Neural cell (in vitro differentiated cells): Measurements from ENCODE around the gene FUT8. TPM values are rescaled to one million over a fixed set of nuclear protein-coding genes. Genes with fewer than 3 reads are reported as not detected.

Experiments used
- H2AFZ ChIP-seq: fragments of 200-600, 300-800 bp; sonication (generic), shearing (Covaris generic); 2 replicates; pipeline ENCODE4 v1.6.0; 2014; ENCODE audit warnings: low read depth, mild to moderate bottlenecking, antibody characterized with exemption, low read length, moderate library complexity
- H3F3A ChIP-seq: fragments of 200-600 bp; shearing (Covaris generic); 2 replicates; pipeline ENCODE4 v1.6.1; 2016; ENCODE audit warnings: mild to moderate bottlenecking, moderate library complexity, mixed read lengths, antibody characterized with exemption, low read length; ENCODE audit not compliant: insufficient read depth, poor library complexity, severe bottlenecking
- H3K27ac ChIP-seq: fragments of 200-600, 300-800 bp; sonication (generic), shearing (Covaris generic); 2 replicates; pipeline ENCODE4 v1.5.1; 2014; ENCODE audit warnings: mild to moderate bottlenecking, low read length, moderate library complexity
- H3K27me3 ChIP-seq: fragments of 300-800, 200-600 bp; sonication (generic), shearing (Covaris generic); 2 replicates; pipeline ENCODE4 v1.6.0; 2014; ENCODE audit warnings: mild to moderate bottlenecking, low read depth, low read length, moderate library complexity; ENCODE audit not compliant: insufficient read depth
- H3K36me3 ChIP-seq: fragments of 300-800, 200-600 bp; sonication (generic), shearing (Covaris generic); 2 replicates; pipeline ENCODE4 v1.5.1; 2014; ENCODE audit warnings: mild to moderate bottlenecking, antibody characterized with exemption, low read length, moderate library complexity; ENCODE audit not compliant: insufficient read depth
- H3K4me2 ChIP-seq: fragments of 300-800, 200-600 bp; sonication (generic), shearing (Covaris generic); 2 replicates; pipeline ENCODE4 v1.6.0; 2014; ENCODE audit warnings: mild to moderate bottlenecking, low read length
- H3K4me3 ChIP-seq: fragments of 300-800, 200-600 bp; sonication (generic), shearing (Covaris generic); 2 replicates; pipeline ENCODE4 v1.5.1; 2014; ENCODE audit warnings: mild to moderate bottlenecking, low read length, moderate library complexity
- H3K79me2 ChIP-seq: fragments of 200-600 bp; shearing (Covaris generic); replicated peaks from 2 replicates; pipeline ENCODE4 v1.6.0; 2014; ENCODE audit warnings: mild to moderate bottlenecking, low read length, moderate library complexity; ENCODE audit not compliant: insufficient read depth
- H3K9ac ChIP-seq: fragments of 300-800, 200-600 bp; sonication (generic), shearing (Covaris generic); 2 replicates; pipeline ENCODE4 v1.6.1; 2016; ENCODE audit warnings: mild to moderate bottlenecking, low read length, mixed read lengths
- H3K9me2 ChIP-seq: fragments of 200-600 bp; shearing (Covaris generic); 2 replicates; pipeline ENCODE4 v1.6.1; 2016; ENCODE audit warnings: mild to moderate bottlenecking, low read length, mixed read lengths; ENCODE audit not compliant: insufficient read depth
- H3K9me3 ChIP-seq: fragments of 200-600, 300-800 bp; sonication (generic), shearing (Covaris generic); 2 replicates; pipeline ENCODE4 v1.6.1; 2016; ENCODE audit warnings: mild to moderate bottlenecking, mixed run types, low read length, moderate library complexity, mixed read lengths
- H4K20me1 ChIP-seq: fragments of 200-600 bp; shearing (Covaris generic); 2 replicates; pipeline ENCODE4 v1.6.1; 2016; ENCODE audit warnings: mild to moderate bottlenecking, mixed run types; ENCODE audit not compliant: insufficient read depth
- EP300 ChIP-seq: fragments of 450-650 bp; conservative IDR thresholded peaks from 2 replicates; pipeline ENCODE4 v1.6.1; 2014; ENCODE audit warnings: antibody characterized with exemption, mild to moderate bottlenecking, moderate library complexity; ENCODE audit not compliant: poor library complexity, severe bottlenecking
- EZH2 ChIP-seq: fragments of 200-600, 300-800 bp; shearing (Covaris generic), sonication (generic); IDR thresholded peaks from 2 replicates; pipeline ENCODE4 v1.6.1; 2014; ENCODE audit warnings: antibody characterized with exemption, low read length, borderline replicate concordance, mild to moderate bottlenecking; ENCODE audit not compliant: insufficient read depth, poor library complexity, severe bottlenecking
- MXI1 ChIP-seq: fragments of 450-650 bp; conservative IDR thresholded peaks from 2 replicates; pipeline ENCODE4 v1.6.1; 2014; ENCODE audit warnings: antibody characterized with exemption, mild to moderate bottlenecking; ENCODE audit not compliant: poor library complexity, severe bottlenecking
- POLR2AphosphoS5 ChIP-seq: IDR thresholded peaks from 2 replicates; pipeline ENCODE4 v1.6.1; 2012
- RAD21 ChIP-seq: fragments of 450-650 bp; conservative IDR thresholded peaks from 2 replicates; pipeline ENCODE4 v1.6.1; 2014; ENCODE audit warnings: antibody characterized with exemption, mild to moderate bottlenecking, moderate library complexity
- SMC3 ChIP-seq: fragments of 450-650 bp; conservative IDR thresholded peaks from 2 replicates; pipeline ENCODE4 v1.6.1; 2014; ENCODE audit warnings: antibody characterized with exemption, mild to moderate bottlenecking, moderate library complexity; ENCODE audit not compliant: poor library complexity
- TAF1 ChIP-seq: IDR thresholded peaks from 2 replicates; pipeline ENCODE4 v1.6.1; 2012; ENCODE audit warnings: low read depth
- polyA plus RNA-seq: library from polyadenylated mRNA; depleted of rRNA; stranded (reverse); fragments of >200 nt; gene quantifications from 2 replicates; pipeline ENCODE4 v1.2.3, GENCODE V29; 2014
- TF ChIP-seq, protein P1 (sequence below): fragments of 450-650 bp; IDR thresholded peaks from 2 replicates; pipeline ENCODE4 v1.5.1; 2014; ENCODE audit warnings: antibody characterized with exemption, mild to moderate bottlenecking, moderate library complexity; ENCODE audit not compliant: poor library complexity, severe bottlenecking
- TF ChIP-seq, protein P2 (sequence below): IDR thresholded peaks from 2 replicates; pipeline ENCODE4 v1.6.1; 2012; ENCODE audit warnings: borderline replicate concordance

The FUT8 gene
- polyA plus RNA-seq, 1 donor from 2014 or later: 72.8 TPM

DNA sequence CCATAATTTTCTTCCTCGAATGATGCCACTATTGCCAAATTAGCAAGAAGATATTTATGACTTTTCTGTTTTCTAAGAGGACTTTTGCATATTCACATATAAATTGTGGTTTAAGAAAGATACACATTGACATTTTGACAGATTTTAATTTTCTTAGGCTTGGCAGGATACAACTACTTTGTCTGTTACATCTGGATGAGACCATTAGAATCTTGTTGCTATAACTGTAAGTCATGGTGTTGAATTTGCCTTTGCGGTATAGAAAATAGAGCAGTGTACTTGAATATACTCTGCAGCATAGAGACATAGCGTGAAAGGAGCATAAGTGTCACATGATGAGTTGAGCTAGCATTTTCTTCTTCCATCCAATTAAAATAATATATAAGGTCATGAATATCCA, 169.3 kb downstream of the FUT8 start:
- TF ChIP-seq MXI1 (no peak), TAF1 (no peak), SMC3 (no peak), RAD21 (no peak), EP300 (no peak), EZH2 (no peak), POLR2AphosphoS5 (no peak)
- TF ChIP-seq, protein P1, sequence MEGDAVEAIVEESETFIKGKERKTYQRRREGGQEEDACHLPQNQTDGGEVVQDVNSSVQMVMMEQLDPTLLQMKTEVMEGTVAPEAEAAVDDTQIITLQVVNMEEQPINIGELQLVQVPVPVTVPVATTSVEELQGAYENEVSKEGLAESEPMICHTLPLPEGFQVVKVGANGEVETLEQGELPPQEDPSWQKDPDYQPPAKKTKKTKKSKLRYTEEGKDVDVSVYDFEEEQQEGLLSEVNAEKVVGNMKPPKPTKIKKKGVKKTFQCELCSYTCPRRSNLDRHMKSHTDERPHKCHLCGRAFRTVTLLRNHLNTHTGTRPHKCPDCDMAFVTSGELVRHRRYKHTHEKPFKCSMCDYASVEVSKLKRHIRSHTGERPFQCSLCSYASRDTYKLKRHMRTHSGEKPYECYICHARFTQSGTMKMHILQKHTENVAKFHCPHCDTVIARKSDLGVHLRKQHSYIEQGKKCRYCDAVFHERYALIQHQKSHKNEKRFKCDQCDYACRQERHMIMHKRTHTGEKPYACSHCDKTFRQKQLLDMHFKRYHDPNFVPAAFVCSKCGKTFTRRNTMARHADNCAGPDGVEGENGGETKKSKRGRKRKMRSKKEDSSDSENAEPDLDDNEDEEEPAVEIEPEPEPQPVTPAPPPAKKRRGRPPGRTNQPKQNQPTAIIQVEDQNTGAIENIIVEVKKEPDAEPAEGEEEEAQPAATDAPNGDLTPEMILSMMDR: no peak
- TF ChIP-seq, protein P2, sequence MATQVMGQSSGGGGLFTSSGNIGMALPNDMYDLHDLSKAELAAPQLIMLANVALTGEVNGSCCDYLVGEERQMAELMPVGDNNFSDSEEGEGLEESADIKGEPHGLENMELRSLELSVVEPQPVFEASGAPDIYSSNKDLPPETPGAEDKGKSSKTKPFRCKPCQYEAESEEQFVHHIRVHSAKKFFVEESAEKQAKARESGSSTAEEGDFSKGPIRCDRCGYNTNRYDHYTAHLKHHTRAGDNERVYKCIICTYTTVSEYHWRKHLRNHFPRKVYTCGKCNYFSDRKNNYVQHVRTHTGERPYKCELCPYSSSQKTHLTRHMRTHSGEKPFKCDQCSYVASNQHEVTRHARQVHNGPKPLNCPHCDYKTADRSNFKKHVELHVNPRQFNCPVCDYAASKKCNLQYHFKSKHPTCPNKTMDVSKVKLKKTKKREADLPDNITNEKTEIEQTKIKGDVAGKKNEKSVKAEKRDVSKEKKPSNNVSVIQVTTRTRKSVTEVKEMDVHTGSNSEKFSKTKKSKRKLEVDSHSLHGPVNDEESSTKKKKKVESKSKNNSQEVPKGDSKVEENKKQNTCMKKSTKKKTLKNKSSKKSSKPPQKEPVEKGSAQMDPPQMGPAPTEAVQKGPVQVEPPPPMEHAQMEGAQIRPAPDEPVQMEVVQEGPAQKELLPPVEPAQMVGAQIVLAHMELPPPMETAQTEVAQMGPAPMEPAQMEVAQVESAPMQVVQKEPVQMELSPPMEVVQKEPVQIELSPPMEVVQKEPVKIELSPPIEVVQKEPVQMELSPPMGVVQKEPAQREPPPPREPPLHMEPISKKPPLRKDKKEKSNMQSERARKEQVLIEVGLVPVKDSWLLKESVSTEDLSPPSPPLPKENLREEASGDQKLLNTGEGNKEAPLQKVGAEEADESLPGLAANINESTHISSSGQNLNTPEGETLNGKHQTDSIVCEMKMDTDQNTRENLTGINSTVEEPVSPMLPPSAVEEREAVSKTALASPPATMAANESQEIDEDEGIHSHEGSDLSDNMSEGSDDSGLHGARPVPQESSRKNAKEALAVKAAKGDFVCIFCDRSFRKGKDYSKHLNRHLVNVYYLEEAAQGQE: no peak
- Histone ChIP-seq H3K36me3 (no peaks in the 10 kb centered on the region), H4K20me1 (no peaks in the 10 kb centered on the region), H3K4me3 (no peak overlapping the region), H3K27me3 (no peaks in the 10 kb centered on the region), H3K9me3 (no peaks in the 10 kb centered on the region), H3F3A (no peaks in the 10 kb centered on the region), H2AFZ (no peak overlapping the region), H3K27ac (no peak overlapping the region), H3K4me2 (no peak overlapping the region), H3K9ac (no peak overlapping the region), H3K9me2 (no peaks in the 10 kb centered on the region), H3K79me2 (no peaks in the 10 kb centered on the region)

DNA sequence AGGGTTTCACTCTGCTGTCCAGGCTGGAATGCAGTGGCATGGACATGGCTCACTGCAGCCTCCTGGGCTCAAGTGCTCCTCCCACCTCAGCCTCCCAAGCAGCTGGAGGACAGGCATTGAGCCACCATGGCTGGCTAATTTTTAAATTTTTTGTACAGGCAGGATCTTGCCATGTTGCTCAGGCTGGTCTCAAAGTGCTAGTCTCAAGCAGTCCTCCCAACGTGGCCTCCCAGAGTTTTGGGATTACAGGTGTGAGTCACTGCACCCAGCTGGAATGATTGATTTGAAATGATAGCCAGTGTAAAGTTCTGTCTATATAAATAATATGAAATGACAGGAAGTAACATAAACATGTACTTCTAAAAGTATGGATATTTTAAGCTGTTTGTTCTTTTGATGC, 172.7 kb downstream of the FUT8 start:
- Histone ChIP-seq H3K4me3 (no peak overlapping the region), H4K20me1 (no peaks in the 10 kb centered on the region), H3K9ac (no peak overlapping the region), H3K9me2 (no peaks in the 10 kb centered on the region), H3K36me3 (no peaks in the 10 kb centered on the region), H3F3A (no peaks in the 10 kb centered on the region), H3K4me2 (no peak overlapping the region), H3K27me3 (no peaks in the 10 kb centered on the region), H2AFZ (no peak overlapping the region), H3K79me2 (peaks cover 3% of the 10 kb centered on the region), H3K27ac (no peak overlapping the region), H3K9me3 (no peaks in the 10 kb centered on the region)
- TF ChIP-seq, protein P2: no peak
- TF ChIP-seq POLR2AphosphoS5 (no peak), EP300 (no peak), EZH2 (no peak), MXI1 (no peak), SMC3 (no peak), TAF1 (no peak), RAD21 (no peak)
- TF ChIP-seq, protein P1: no peak
